ENCODE data around the gene DENND1A.

DNA sequence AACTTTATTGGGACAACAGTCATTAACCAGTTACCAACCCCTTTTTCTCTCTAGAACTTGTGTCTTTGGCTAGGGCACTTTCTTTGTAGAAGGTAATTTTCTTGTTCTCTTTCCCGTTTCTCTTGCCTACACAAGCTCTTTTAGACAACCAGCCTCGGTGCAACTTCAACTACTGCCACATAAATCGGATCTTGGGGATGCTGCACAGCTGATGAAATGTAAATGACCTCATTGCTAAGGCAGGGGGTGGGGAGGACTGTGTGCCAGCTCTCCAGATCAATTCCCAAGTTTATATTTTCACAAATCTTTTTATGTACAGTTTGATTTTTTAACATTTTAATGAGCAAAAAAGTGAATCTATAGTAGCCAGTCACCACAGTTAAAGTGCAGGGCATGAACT is 157.6 kb downstream of the DENND1A start:
- TF ChIP-seq TCF7L2 (IDR thresholded peaks at IDR 0.05; ENCODE audit: low read depth, low read length) (no peak), POLR2AphosphoS5 (IDR thresholded peaks at IDR 0.05; ENCODE audit: low read depth, low read length) (no peak)
- TF ChIP-seq, protein P1, sequence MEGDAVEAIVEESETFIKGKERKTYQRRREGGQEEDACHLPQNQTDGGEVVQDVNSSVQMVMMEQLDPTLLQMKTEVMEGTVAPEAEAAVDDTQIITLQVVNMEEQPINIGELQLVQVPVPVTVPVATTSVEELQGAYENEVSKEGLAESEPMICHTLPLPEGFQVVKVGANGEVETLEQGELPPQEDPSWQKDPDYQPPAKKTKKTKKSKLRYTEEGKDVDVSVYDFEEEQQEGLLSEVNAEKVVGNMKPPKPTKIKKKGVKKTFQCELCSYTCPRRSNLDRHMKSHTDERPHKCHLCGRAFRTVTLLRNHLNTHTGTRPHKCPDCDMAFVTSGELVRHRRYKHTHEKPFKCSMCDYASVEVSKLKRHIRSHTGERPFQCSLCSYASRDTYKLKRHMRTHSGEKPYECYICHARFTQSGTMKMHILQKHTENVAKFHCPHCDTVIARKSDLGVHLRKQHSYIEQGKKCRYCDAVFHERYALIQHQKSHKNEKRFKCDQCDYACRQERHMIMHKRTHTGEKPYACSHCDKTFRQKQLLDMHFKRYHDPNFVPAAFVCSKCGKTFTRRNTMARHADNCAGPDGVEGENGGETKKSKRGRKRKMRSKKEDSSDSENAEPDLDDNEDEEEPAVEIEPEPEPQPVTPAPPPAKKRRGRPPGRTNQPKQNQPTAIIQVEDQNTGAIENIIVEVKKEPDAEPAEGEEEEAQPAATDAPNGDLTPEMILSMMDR (IDR thresholded peaks at IDR 0.05) = no peak
